ENCODE results near the gene ARHGEF19.
A peak's percentile ranks its signal among the peaks of the same experiment; 100 is the strongest.
"Not testable (repeated sequence)": the region's sequence is repeated elsewhere in the genome, so short reads cannot be mapped to it uniquely, and the experiment has no call there.

The ARHGEF19 gene

GRCh38 chr1:16218674-16219071 lies 6.2 kb upstream of the ARHGEF19 start:
- DNase-seq: no peak

- no peak for DNase-seq
These were observed 5.7 kb upstream of the ARHGEF19 start for GRCh38 chr1:16218014-16218673.

GRCh38 chr1:16217061-16217785 lies 4.8 kb upstream of the ARHGEF19 start:
- peak; percentile 91 to 95 (median 92) for DNase-seq

- peak; percentile 36 to 61 (median 49) for DNase-seq
These were observed 3.7 kb upstream of the ARHGEF19 start for GRCh38 chr1:16215882-16216753.

- DNase-seq: not testable (repeated sequence)
These were observed 2.8 kb upstream of the ARHGEF19 start for GRCh38 chr1:16215240-16215639.

GRCh38 chr1:16213544-16213943 lies 1.1 kb upstream of the ARHGEF19 start:
- DNase-seq: not testable (repeated sequence)

- DNase-seq: no peak
These were observed 561 bp upstream of the ARHGEF19 start for GRCh38 chr1:16213013-16213412.

GRCh38 chr1:16211824-16212223 lies 628 bp downstream of the ARHGEF19 start:
- DNase-seq: no peak

- DNase-seq: no peak
These were observed 1.9 kb downstream of the ARHGEF19 start for GRCh38 chr1:16210581-16210980.

GRCh38 chr1:16209847-16210407 lies 2.5 kb downstream of the ARHGEF19 start:
- DNase-seq: no peak

GRCh38 chr1:16209132-16209846 lies 3.2 kb downstream of the ARHGEF19 start:
- DNase-seq: no peak

- no peak for DNase-seq
These were observed 4.0 kb downstream of the ARHGEF19 start for GRCh38 chr1:16208270-16208987.

GRCh38 chr1:16207318-16208269 lies 4.9 kb downstream of the ARHGEF19 start:
- DNase-seq: no peak

GRCh38 chr1:16206547-16207317 lies 5.7 kb downstream of the ARHGEF19 start:
- DNase-seq: peak; percentile 87 to 97 (median 92)

GRCh38 chr1:16205891-16206546 lies 6.4 kb downstream of the ARHGEF19 start:
- DNase-seq: no peak

GRCh38 chr1:16205334-16205671 lies 7.1 kb downstream of the ARHGEF19 start:
- DNase-seq: no peak

GRCh38 chr1:16204634-16205333 lies 7.7 kb downstream of the ARHGEF19 start:
- DNase-seq: peak in 1 of 5 donors; percentile 36

GRCh38 chr1:16204216-16204615 lies 8.2 kb downstream of the ARHGEF19 start:
- DNase-seq: no peak

- no peak for DNase-seq
These were observed 8.9 kb downstream of the ARHGEF19 start for GRCh38 chr1:16203550-16203949.

Data from T-helper 1 cell (primary cell).